GM23338 (cell line): ENCODE results near the gene LAMB1.

ENCODE experiments used
- EZH2 ChIP-seq: fragments of 200-600 bp; sonication (generic); IDR thresholded peaks from one replicate; pipeline ENCODE4 v1.8.0; 2017; ENCODE audit warnings: antibody characterized with exemption, mild to moderate bottlenecking, low read depth; ENCODE audit not compliant: unreplicated experiment
- NANOG ChIP-seq: IDR thresholded peaks from 2 replicates; pipeline ENCODE4 v1.6.1; 2016; ENCODE audit warnings: antibody characterized with exemption, borderline replicate concordance
- POLR2AphosphoS5 ChIP-seq: IDR thresholded peaks from 2 replicates; pipeline ENCODE4 v1.6.1; 2016; ENCODE audit warnings: antibody characterized with exemption, low read depth
- TF ChIP-seq, protein P1 (sequence below), 2 experiments: fragments of 200-600 bp in 1 of 2; sonication (generic) in 1 of 2; conservative IDR thresholded peaks; 2 replicates each; pipeline versions ENCODE4 v1.5.1 to v1.6.1; 2016 to 2017; ENCODE audit warnings: antibody characterized with exemption in 2 of 2, low read depth in 2 of 2, mild to moderate bottlenecking in 2 of 2, moderate library complexity in 1 of 2
- TF ChIP-seq, protein P2 (sequence below): IDR thresholded peaks from one replicate; pipeline ENCODE4 v1.6.1; 2018; ENCODE audit warnings: antibody characterized with exemption; ENCODE audit not compliant: unreplicated experiment

DNA sequence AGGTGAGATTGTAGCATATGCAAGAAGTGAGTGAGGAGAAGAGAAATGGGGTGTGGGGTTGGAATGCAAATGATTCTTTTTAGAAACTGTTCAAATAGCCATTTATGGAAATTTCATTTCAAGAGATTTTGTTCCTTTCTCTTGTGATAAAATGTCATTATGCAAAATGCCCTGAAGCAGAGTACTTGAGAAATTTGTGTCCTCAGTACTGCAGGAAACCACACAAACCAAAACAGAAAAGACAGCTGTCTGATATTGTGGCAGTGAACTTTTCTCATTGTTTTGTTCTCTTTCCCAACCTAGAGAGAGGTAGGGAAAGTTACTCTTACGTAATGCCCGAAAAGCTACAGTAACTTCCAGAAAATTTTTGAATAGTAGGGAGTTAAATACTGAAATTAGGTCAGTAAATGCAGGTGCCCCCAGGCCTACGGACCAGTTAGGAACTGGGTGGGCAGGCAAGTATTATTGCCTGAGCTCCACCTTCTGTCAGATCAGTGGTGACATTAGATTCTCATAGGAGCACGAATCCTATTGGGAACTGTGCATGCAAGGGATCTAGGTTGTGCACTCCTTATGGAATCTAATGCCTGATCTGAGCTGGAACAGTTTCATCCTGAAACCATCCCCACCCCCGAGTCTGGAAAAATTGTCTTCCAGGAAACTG lies 78.0 kb downstream of the LAMB1 start:
- TF ChIP-seq, protein P1, sequence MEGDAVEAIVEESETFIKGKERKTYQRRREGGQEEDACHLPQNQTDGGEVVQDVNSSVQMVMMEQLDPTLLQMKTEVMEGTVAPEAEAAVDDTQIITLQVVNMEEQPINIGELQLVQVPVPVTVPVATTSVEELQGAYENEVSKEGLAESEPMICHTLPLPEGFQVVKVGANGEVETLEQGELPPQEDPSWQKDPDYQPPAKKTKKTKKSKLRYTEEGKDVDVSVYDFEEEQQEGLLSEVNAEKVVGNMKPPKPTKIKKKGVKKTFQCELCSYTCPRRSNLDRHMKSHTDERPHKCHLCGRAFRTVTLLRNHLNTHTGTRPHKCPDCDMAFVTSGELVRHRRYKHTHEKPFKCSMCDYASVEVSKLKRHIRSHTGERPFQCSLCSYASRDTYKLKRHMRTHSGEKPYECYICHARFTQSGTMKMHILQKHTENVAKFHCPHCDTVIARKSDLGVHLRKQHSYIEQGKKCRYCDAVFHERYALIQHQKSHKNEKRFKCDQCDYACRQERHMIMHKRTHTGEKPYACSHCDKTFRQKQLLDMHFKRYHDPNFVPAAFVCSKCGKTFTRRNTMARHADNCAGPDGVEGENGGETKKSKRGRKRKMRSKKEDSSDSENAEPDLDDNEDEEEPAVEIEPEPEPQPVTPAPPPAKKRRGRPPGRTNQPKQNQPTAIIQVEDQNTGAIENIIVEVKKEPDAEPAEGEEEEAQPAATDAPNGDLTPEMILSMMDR (conservative IDR thresholded peaks at IDR 0.05; ENCODE audit: low read depth in 2 of 2): no peak
- no peak for TF ChIP-seq NANOG
- no peak for TF ChIP-seq EZH2
- no peak for TF ChIP-seq POLR2AphosphoS5
- TF ChIP-seq, protein P2, sequence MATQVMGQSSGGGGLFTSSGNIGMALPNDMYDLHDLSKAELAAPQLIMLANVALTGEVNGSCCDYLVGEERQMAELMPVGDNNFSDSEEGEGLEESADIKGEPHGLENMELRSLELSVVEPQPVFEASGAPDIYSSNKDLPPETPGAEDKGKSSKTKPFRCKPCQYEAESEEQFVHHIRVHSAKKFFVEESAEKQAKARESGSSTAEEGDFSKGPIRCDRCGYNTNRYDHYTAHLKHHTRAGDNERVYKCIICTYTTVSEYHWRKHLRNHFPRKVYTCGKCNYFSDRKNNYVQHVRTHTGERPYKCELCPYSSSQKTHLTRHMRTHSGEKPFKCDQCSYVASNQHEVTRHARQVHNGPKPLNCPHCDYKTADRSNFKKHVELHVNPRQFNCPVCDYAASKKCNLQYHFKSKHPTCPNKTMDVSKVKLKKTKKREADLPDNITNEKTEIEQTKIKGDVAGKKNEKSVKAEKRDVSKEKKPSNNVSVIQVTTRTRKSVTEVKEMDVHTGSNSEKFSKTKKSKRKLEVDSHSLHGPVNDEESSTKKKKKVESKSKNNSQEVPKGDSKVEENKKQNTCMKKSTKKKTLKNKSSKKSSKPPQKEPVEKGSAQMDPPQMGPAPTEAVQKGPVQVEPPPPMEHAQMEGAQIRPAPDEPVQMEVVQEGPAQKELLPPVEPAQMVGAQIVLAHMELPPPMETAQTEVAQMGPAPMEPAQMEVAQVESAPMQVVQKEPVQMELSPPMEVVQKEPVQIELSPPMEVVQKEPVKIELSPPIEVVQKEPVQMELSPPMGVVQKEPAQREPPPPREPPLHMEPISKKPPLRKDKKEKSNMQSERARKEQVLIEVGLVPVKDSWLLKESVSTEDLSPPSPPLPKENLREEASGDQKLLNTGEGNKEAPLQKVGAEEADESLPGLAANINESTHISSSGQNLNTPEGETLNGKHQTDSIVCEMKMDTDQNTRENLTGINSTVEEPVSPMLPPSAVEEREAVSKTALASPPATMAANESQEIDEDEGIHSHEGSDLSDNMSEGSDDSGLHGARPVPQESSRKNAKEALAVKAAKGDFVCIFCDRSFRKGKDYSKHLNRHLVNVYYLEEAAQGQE: no peak
